Activated CD8-positive, alpha-beta memory T cell treated with anti-CD3 and anti-CD28 coated beads, Interleukin-2, amount 50 U/mL, for 1 hour (primary cell): ENCODE results near the gene GPR183.

Experiments
- DNase-seq: peaks from one replicate; pipeline ENCODE4 v3.0.0-alpha.2; 2020; ENCODE audit errors: extremely low read depth

The GPR183 gene, protein sequence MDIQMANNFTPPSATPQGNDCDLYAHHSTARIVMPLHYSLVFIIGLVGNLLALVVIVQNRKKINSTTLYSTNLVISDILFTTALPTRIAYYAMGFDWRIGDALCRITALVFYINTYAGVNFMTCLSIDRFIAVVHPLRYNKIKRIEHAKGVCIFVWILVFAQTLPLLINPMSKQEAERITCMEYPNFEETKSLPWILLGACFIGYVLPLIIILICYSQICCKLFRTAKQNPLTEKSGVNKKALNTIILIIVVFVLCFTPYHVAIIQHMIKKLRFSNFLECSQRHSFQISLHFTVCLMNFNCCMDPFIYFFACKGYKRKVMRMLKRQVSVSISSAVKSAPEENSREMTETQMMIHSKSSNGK

DNA sequence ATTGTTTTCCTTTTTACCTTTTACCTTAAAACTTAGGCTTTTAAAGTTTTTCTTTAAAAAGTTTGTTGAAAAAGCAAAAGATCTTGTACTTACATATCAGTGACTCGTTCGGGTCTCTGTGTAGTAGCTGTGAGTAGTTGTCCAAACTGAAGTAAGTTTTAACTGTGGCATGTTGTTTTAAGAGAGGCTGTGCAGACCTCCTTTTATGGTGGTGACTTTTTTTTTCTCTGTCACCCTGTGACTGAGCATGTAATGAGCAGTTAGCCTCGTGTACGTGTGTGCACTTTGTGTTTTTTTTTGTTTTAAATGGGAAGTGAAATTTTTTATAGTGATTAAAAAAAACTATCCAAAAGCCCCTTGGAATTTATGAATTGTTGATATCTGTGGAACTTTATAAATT, at the start of gene GPR183:
TSS of gene GPR183 (minus strand) at position 153 of the 400 bp plus-strand sequence. CDS start 11,254 bp downstream, outside the sequence.
- DNase-seq: no peak

DNA sequence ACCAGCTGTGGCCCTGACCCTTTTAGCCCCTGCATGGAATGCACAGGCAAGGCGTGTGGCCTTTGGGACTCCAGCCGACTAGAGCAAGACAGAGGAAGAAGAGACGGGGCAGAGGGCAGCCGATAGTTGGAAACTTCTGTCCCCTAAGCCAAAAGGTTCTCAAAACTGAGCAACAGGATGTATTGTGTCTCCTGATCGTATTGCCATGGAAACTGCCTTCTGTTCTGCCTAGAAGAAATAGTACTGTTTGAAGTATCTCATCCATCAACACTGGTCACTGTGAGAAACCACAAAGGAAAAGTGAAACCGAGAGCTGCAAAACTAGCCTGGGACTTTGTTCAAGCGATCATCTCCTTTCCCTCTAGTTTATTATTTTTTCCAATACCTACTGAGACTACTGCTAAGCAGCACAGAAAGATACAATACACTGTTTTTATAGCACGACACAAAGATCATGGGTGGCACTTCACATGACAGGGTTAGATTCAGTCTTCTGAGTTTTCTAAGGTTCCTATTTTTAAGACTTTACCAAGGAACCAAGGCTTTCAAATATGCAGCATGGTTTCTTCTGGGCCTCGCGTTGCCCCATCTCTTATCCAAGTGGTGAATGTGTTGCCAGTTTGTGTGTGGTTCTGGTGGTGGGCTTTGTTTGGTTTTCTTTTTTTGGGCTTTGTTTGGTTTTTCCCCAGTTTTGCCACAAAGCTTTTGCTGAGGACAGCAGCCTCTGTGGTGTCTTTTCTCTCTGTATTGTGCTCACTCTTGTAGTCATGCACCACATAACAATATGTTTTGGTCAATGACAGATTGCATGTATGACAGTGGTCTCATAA, 49.3 kb upstream of the GPR183 start:
- no peak for DNase-seq

DNA sequence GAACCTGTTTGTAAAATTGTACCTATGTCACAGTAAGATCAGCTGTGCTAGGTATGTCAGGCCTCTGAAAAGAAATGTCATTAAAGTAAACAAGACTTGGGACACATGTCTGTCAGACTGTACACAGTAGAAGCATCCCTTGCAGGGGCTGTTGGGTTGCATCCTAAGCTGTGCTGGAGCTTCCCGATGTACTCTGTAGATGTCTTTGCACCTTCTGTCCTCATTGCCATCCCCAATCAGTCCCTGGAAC, 48.7 kb upstream of the GPR183 start:
- no peak for DNase-seq

DNA sequence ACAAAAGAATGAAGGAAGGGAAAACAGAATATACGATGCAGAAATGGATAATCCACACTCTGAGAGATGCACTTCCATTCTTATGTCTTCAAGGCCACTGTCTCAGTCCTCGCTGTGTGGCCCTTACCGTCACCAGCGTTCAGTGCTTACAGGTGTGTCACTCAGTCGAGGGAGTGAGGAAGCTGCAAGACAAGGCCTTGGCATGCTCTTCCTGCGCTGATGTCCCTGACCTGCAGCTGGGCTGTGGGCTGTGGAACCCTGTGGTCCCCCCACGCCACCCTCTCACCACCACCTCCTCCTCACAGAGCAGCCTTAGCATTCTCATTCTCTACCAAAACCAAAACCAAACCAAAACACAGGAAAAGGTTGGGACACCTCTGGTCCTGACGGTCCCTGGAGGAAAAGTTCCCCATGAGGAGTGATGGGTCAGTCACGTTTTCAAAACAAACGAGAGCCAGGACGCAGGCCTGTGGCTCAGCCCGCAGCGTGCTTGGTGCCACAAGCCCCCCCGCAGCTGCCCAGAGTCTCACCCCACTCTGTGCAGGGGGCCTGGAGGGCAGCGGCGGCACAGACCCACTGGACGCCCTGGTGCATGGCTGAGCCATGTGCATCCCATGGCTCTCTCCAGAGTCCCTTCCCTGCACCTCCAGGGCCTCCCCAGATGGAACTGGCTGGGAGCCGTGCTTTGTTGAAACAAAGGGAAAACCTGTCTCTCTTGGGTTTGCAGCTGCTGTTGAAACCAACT, 48.2 kb upstream of the GPR183 start:
- no peak for DNase-seq

DNA sequence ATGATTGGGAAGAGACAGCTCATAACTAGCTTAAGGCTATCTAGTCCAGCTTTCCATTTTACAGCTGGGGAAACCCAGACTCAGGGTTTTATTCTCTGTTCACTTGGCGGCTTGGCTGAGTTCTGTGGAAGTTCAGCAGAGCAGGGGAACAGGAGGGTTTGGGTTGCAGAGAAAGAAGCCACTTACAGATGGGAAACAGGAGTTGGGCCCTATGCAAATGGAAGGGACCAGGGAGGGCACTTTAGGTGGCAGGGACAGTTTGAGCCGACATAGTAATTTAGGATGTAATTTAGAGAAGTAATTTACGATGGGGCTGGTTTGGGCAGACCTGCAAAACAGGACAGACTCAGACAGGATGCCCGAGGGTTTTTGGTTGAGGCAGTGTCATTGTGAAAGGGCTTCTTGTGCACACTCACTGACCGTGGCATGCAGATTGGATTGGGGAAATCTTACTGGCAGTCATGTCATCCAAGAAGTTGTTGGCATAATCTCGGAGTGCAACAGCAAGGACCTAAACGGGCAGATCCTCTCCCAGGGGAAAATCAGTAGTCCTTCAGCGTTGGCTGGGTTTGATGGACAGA, 47.3 kb upstream of the GPR183 start:
- DNase-seq: no peak

DNA sequence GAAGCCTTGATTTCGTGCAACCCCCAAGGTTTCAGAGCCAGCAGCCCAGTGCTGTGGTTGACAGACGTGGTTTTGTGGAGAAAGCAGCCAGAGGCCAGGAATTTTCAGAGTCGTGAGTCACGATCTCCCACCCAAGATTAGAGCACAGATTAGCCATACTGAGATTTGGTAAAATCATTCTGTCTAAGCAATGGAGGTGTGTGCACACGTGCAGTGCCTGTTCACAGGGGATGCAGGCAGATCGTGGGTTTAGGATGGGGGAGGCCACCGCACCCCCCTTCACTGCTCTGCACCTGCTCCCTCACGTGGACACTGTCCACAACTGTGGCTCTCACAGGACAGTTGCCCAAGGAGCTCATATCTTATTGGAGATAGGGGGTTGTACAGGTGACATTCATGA, 46.6 kb upstream of the GPR183 start:
- no peak for DNase-seq

DNA sequence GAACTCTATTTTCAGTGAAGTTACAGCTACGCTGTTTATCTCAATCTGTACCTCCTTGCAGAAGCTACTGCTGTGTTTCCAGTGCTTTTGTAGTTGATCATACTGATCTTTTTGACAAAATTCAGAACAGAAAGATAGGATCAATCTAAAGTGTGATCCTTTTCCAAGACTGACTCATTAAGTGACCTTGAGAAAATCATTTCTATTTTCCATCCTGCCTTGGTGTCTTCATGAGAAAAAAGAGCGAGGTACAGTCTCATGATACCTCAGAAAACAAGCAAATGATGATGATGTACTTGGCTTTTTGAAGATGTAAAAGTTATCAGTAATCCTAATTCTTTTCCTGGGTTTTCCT, 46.0 kb upstream of the GPR183 start:
- DNase-seq: no peak

DNA sequence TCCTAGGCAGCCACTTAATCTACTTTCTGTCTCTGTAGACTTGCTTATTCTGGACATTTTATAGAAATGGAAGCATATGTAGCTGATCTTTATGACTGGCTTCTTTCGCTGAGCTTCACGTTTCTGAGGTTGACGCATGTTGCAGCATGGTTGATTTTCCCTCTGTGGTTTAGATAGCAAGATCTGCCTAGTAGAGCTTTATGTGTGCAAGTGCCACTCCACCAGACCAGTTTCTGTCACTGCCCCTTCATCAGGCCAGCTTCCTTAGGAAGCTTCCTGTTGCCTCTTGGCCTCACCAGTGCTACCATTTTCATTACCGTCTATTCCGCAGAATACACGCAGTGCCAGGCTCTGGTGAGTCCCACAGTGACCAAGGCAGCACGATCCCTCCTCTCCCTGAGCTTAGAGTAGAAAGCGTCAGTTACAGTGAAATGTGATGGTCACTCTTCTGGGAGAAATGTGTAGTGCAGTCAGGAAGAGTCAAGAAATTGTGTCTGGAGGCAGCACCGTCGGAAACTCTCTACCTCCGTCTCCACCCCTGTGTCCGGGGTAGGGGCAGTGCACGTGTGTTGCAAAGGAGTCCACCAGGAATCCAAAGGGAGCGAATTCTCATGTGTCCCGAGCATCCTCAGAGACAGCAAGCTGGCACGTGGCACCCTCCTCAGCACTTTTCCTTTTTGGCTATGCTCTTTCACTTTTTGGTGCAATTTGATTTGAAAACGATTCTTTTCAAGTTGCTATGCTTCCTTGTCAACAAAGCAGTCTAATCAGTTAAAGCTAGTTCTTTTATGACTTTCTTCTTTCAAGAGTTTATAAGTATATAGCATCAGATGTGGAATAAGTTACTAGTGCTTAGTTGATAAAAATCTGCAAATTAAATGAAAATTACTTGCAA, 45.4 kb upstream of the GPR183 start:
- no peak for DNase-seq

DNA sequence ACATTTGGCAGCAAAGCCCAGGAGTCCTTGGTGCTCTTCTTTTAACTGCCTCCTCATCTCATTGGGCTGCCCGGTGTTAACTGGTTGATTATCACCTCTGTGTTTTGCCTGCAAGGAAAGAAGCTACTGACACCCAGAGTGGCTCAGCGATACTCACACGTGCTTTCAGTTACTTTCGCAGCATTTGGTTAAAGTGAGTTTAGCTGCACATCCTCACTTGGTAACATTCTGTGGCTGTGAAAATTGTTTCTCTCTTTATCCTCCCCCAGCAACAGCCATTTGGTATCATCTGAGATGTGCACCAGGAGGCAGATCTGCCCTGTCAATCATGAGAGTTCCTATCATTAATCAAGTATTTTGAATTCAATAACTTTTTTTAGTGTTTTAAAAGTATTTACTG, 44.6 kb upstream of the GPR183 start:
- no peak for DNase-seq

DNA sequence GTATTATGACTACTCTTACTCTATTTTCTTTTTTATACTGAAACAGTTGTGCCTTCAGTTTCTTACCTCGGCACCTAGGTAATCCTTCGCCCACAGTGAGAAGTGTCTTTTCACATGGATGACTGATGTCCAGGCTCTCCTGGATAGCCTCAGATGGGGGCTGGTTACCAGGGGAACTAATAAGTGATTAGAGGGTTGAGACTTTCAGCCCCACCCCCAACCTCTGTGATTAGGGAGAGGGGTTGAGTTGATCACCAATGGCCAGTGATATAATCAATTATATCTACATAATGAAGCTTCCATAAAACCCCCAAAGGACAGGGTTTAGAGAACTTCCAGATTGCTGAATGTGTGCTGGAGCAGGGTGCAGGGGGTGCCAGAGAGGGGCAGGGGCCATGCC, 43.0 kb upstream of the GPR183 start:
- DNase-seq: no peak

DNA sequence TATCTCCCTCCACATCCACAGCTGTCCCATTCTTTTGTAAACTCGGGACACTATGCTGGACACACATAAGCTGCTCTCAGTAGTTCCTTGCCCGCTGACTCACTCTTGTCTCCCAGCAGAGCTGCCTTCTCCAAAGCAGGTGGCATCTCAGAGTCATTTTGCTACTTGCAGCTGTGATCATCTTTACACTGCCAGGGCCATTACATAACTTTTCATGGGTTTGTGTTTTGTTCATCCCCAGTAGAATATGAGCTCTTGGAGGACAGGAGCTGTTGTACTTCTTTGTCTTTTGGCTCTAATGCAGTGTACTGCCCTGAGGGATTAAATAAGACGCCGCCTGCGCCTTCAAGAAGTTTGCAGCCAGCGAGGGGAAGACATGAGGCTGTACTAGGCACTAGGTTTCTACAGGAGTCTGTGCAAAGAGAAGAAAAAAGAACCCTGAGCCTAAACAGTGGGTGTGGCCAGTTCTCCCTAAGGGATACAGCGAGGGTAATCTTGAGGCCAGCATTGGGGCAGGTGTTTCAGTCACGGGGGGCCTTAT, 40.8 kb upstream of the GPR183 start:
- no peak for DNase-seq

DNA sequence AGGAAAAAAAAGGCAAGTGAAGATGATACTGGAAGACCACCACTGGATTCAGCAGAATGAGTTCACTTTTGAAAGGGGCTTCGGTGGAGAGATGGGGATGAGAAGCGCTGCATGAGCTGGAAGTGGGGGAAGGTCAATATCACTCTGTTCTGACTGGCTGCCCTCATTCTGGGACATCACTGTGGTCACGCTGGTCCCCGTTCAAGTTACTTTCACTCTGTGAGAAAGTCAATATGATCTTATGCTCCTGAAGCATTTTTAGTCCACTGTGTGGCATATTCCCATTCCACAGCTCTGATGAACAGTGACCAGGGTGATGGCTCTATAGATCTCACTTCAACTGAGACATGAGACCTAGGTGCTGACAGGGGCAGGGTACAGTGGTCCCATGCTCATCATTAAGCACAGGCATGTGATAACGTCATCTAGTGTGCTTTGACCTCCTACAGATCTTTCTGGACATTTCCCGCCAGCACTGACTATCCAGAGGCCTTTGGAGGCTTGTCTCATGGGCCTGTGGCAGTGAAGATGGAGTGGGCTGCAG, 40.2 kb upstream of the GPR183 start:
- DNase-seq: no peak

DNA sequence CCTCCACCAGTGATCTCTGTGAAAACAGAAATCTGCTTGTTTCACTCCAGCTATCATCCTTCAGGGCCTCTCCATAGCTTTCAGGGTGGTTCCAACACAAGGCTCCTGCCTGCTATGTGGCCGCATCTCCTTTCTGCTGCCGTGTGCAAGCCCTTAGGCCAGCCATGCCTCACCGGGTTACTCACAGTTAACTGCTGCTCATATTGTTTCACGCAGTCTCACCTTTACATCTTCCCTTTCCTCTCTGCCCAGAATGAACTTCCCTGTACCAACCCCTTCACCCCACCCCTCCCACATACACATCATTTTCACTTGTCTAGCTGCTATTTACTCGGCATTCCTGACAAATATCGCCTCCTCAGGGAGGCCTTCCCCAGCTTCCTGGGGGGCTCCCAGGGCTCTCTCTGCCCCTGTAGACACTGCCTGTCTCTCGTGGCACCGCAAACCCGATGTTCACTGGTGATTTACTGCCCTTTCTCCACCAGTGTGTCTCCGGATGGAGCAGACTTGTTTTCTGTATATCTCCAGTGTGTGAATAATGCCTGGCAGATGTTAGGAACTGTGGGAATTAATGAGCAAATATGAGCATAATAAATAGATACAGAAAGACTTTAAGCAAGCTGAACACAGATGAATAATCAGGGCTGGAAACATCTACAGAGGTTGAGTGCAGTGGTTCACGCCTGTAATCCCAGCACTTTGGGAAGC, 39.3 kb upstream of the GPR183 start:
- DNase-seq: no peak

DNA sequence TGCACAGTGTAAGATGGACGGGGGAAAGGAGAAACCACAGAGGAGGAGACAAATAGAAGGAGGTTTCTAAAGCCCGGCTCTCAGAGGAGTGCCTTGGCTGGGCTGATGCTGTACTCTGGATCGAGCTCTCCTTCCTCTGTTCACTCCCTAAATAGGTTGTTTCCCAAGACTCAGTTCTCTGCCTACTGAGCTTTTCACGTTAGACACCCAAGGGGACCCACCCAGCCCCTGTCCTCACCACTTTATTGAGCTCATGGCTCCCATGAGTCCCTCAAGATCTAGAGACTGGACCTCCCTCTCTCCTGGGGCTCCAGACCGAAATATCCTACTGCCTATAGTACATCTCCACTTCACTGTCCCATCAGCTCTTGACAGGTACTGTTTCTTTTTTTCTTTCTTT, 38.1 kb upstream of the GPR183 start:
- DNase-seq: no peak

DNA sequence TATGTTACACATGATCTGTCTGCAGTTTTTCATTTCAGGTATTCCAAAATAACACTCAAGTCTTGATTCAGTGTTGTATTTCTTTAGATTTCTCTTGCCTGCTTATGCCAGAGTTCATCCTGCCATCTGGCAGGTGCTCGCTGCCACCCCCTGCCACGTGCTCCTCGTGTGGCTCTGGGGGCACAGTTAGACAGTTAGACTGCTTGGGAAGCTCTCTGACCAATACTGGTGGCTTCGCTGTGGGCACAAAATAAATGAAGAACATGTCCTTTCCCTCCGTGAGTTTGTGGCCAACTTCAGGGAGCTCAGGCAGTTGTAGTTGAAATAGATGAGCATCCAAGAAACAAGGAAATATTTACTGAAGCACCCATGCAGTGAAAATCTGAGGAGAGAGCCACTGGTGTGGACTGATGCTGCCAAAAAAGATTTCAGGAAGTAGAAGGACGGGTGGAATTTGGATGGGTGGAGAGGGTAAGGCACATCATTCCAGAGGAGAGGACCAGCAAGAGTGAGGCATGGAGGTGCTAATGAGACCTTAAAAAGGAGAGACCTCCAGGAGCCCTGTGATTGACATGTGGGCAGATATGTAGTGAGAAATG, 37.5 kb upstream of the GPR183 start:
- no peak for DNase-seq

DNA sequence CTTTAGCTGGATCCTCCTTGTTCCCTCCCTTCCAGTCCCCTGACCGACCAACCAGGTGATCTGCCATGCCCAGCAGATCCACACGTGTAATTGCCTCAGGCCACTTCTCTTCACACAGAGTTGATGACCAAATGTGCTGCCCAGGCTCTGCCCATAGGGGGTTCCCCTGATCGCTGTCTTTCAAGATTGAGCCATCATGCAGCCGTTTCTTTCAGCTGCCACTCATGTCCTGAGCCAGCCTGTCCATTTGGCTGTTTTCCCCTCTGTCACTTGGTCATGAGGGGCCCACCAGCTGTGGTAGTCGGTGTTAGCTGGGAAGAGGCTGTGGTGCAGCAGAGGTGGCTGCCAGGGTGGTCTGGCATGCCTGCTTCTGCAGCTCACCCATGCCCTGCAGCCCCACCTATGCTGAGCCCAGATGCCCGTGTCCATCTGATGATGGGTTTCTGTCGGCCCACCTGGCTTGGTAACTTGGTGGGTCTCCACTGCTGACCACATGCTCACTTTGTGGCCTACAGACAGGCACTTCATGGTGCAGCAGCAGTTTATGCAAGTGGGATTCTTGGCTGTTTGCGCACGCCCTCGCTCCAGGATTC, 35.6 kb upstream of the GPR183 start:
- DNase-seq: no peak

DNA sequence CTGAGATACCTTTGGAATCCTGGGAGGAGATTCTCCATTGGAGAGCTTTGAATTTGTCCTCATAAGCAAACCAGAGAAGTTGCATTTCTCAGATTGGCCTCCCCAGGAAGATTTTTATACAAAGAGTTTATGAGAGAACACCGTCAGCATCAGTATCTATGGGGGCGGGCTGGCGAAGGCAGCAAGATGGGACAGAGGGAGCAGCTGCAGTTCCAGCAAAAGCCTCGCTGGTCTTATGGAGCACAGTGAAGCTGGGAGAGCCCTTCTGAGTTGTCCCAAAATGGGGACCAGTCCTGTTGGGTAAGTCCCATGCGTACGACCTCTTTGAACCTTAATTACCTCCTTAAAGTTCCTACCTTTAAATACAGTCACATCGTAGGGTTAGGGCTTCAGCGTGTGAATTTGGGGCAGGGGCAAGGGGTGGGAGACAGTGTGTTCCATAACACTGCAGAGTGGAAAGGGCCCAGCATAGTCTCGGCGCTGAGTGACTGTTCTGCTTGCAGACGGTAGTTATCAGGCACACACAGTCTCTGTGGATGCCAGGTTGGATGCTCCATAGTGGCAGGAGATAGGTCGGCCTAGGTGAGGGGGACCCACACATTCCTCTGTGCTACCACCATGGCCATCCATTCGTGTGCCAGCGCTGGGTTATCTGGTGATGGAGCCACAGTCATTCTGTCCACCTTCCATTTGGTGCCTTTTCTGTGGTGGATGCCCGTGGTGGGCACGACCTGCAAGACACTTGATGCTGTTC, 34.9 kb upstream of the GPR183 start:
- DNase-seq: no peak

DNA sequence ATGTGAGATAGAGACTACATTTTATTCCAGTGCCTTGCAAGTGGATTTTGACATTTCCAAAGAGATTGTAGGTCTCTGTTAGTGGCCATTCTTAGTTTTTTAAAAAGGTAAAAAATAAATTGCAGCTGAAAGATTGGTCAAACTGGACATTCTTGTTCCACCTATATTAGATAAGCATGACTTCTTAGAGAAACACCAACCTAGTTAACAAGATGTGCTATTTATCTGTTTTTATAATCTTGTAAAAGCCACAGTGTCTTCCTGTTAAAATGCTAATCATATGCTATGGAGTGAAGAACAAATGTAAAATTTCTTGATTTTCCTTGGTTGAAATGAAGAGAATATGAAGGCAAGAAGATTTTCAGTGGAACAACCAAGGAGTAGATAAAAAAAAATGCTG, 33.4 kb upstream of the GPR183 start:
- DNase-seq: no peak
